Stimulated activated CD4-positive, alpha-beta T cell treated with anti-CD3 and anti-CD28 coated beads, TNF-alpha, amount 100 ng/mL, for 1 hour (primary cell): ENCODE measurements around the gene THSD4.
"Not testable (repeated sequence)": the region's sequence is repeated elsewhere in the genome, so short reads cannot be mapped to it uniquely, and the experiment has no call there.

Experiments used
- DNase-seq, 3 donors: peaks; one replicate each; pipeline ENCODE4 v3.0.0-alpha.2; 2020; ENCODE audit warnings: low read depth in 3 of 3, low spot score in 1 of 3

The THSD4 gene

GRCh38 chr15:71186267-71186666 is 71.0 kb downstream of the THSD4 start:
- no peak for DNase-seq

- no peak for DNase-seq
These were observed 71.8 kb downstream of the THSD4 start for GRCh38 chr15:71187078-71187477.

GRCh38 chr15:71187526-71187925 is 72.3 kb downstream of the THSD4 start:
- DNase-seq = no peak

- no peak for DNase-seq
These were observed 74.4 kb downstream of the THSD4 start for GRCh38 chr15:71189718-71190117.

- no peak for DNase-seq
These were observed 76.0 kb downstream of the THSD4 start for GRCh38 chr15:71191296-71191695.

- no peak for DNase-seq
These were observed 77.5 kb downstream of the THSD4 start for GRCh38 chr15:71192816-71193215.

- no peak for DNase-seq
These were observed 79.0 kb downstream of the THSD4 start for GRCh38 chr15:71194286-71194685.

- DNase-seq = no peak
These were observed 80.0 kb downstream of the THSD4 start for GRCh38 chr15:71195242-71195641.

- no peak for DNase-seq
These were observed 82.3 kb downstream of the THSD4 start for GRCh38 chr15:71197620-71198019.

GRCh38 chr15:71198846-71199245 is 83.6 kb downstream of the THSD4 start:
- DNase-seq = no peak

GRCh38 chr15:71199384-71200351 is 84.4 kb downstream of the THSD4 start:
- no peak for DNase-seq

- DNase-seq = no peak
These were observed 86.2 kb downstream of the THSD4 start for GRCh38 chr15:71201477-71201876.

- no peak for DNase-seq
These were observed 87.4 kb downstream of the THSD4 start for GRCh38 chr15:71202712-71203111.

- no peak for DNase-seq
These were observed 88.6 kb downstream of the THSD4 start for GRCh38 chr15:71203586-71204474.

GRCh38 chr15:71207141-71207540 is 91.9 kb downstream of the THSD4 start:
- DNase-seq = no peak

- no peak for DNase-seq
These were observed 96.9 kb downstream of the THSD4 start for GRCh38 chr15:71212146-71212545.

- DNase-seq = not testable (repeated sequence)
These were observed 98.7 kb downstream of the THSD4 start for GRCh38 chr15:71213943-71214342.

GRCh38 chr15:71215126-71215894 is 100.0 kb downstream of the THSD4 start:
- no peak for DNase-seq

- no peak for DNase-seq
These were observed 103.1 kb downstream of the THSD4 start for GRCh38 chr15:71218272-71218805.

- no peak for DNase-seq
These were observed 103.8 kb downstream of the THSD4 start for GRCh38 chr15:71219101-71219500.

GRCh38 chr15:71219645-71220044 is 104.4 kb downstream of the THSD4 start:
- DNase-seq = no peak
